ENCODE results near the gene DMC1. TPM values are rescaled to one million over a fixed set of nuclear protein-coding genes. Genes with fewer than 3 reads are reported as not detected.

The DMC1 gene
- total and polyA plus RNA-seq, 10 of the 15 experiments (the other 5 are each of a cell fraction or from before 2014, with no cell fraction given) = 1.0 to 21.0 (median 4.5) TPM

GRCh38 chr22:38569972-38570778 lies at the start of gene DMC1 (continued):
- TF ChIP-seq TAF1 (IDR thresholded peaks at IDR 0.05; ENCODE audit: borderline replicate concordance, low read depth, low read length) = peak; percentile 46; the same call in 1 of the 2 replicates
- TF ChIP-seq, protein P1, sequence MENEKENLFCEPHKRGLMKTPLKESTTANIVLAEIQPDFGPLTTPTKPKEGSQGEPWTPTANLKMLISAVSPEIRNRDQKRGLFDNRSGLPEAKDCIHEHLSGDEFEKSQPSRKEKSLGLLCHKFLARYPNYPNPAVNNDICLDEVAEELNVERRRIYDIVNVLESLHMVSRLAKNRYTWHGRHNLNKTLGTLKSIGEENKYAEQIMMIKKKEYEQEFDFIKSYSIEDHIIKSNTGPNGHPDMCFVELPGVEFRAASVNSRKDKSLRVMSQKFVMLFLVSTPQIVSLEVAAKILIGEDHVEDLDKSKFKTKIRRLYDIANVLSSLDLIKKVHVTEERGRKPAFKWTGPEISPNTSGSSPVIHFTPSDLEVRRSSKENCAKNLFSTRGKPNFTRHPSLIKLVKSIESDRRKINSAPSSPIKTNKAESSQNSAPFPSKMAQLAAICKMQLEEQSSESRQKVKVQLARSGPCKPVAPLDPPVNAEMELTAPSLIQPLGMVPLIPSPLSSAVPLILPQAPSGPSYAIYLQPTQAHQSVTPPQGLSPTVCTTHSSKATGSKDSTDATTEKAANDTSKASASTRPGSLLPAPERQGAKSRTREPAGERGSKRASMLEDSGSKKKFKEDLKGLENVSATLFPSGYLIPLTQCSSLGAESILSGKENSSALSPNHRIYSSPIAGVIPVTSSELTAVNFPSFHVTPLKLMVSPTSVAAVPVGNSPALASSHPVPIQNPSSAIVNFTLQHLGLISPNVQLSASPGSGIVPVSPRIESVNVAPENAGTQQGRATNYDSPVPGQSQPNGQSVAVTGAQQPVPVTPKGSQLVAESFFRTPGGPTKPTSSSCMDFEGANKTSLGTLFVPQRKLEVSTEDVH (IDR thresholded peaks at IDR 0.05; ENCODE audit: low read depth, partially characterized antibody) = peak; percentile 95
- peak; percentile 77 for TF ChIP-seq POLR2A (IDR thresholded peaks at IDR 0.05; ENCODE audit: low read depth, low read length)
- TF ChIP-seq CBFB (IDR thresholded peaks at IDR 0.05; ENCODE audit: low read depth) = peak; percentile 71; the same call in 1 of the 2 replicates

DNA sequence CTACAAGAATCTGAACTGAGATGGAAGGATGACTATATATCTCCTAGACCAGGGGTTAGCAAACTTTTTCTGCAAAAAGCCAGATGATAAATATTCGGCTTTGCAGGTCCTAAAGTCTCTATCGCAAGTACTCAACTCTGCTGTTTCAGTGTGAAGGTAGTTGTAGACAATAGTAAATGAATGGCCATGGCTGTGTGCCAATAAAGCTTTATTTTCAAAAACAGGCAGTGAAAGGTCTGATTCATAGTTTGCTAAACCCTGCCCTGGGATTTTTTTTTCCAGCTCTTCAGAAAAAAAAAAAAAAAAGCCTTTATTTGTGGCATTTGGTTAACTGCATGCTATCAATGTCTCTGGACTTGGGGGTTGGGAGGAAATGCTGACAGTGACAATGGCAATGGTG lies 48.7 kb upstream of the DMC1 start:
- Histone ChIP-seq H3K4me1 (ENCODE audit: control insufficient read depth, insufficient read depth, low read length) (no peaks in the 10 kb centered on the region), H4K20me1 (ENCODE audit: control insufficient read depth, insufficient read depth) (no peaks in the 10 kb centered on the region), H2AFZ (ENCODE audit: control insufficient read depth, low read depth, low read length) (no peak overlapping the region), H3K27ac (ENCODE audit: control insufficient read depth, insufficient read depth) (no peak overlapping the region), H3K4me3 (no peak overlapping the region), H3K79me2 (ENCODE audit: control insufficient read depth, insufficient read depth, low read length) (no peaks in the 10 kb centered on the region), H3K36me3 (ENCODE audit: control insufficient read depth in 2 of 2, insufficient read depth in 2 of 2, low read length in 1 of 2) (no peaks in the 10 kb centered on the region), H3K27me3 (replicated peaks in 1 of 2; ENCODE audit: control insufficient read depth in 2 of 2, insufficient read depth in 2 of 2, low read length in 1 of 2) (no peaks in the 10 kb centered on the region), H3K9ac (ENCODE audit: control insufficient read depth, insufficient read depth, low read length) (no peak overlapping the region), H3K9me3 (replicated peaks; ENCODE audit: control insufficient read depth, insufficient read depth, low read length) (no peaks in the 10 kb centered on the region), H3K4me2 (ENCODE audit: control insufficient read depth, insufficient read depth) (no peak overlapping the region)
- BruUV-seq (replicated peaks) = no TSS peak
- no peak for DNase-seq (ENCODE audit: low read depth, low spot score)
- in situ Hi-C loops (cut with MboI) = no loop called here
- no peak for ATAC-seq
- RAD21 ChIA-PET (ENCODE audit: unreplicated experiment) = no interaction called here
- WGBS (ENCODE audit: insufficient coverage, insufficient replicate concordance, low lambda C conversion rate, missing lambda C conversion rate) = 77% methylated on average over 2 of the region's 2 CpGs
- CTCF ChIA-PET = interaction anchor here (0.6 kb wide), 1 partner anchor 107 kb away, joined by 4 read pairs; no protein-coding TSS in a partner anchor
- intact Hi-C loops (cut with micrococcal nuclease; ENCODE audit: unreplicated experiment) = no loop called here
- POLR2A ChIA-PET = interaction anchor here (0.6 kb wide), 1 partner anchor 673 kb away, joined by 8 read pairs; no protein-coding TSS in a partner anchor
- no peak for FAIRE-seq
- SMC1A ChIA-PET (ENCODE audit: uncharacterized antibody, unreplicated experiment) = no interaction called here
- TF ChIP-seq EGR1 (IDR thresholded peaks at IDR 0.05; ENCODE audit: borderline replicate concordance in 1 of 2, low read depth in 2 of 2, low read length in 2 of 2) (no peak), ZNF592 (IDR thresholded peaks at IDR 0.05) (no peak), ZBED1 (IDR thresholded peaks at IDR 0.05; ENCODE audit: borderline replicate concordance) (no peak), SUPT20H (IDR thresholded peaks at IDR 0.05; ENCODE audit: borderline replicate concordance, control insufficient read depth, low read depth, low read length) (no peak), ZBTB33 (IDR thresholded peaks at IDR 0.05) (no peak), PAX8 (IDR thresholded peaks at IDR 0.05) (no peak), IRF5 (IDR thresholded peaks at IDR 0.05; ENCODE audit: borderline replicate concordance) (no peak)

All from GM12878 (cell line).